ENCODE results near the gene SH3GLB2.

SH3GLB2 gene

GRCh38 chr9:129032541-129033159 is 4.5 kb upstream of the SH3GLB2 start:
- Histone ChIP-seq H3K4me3 (ENCODE audit: low read length) (no peak overlapping the region), H3K27me3 (replicated peaks; ENCODE audit: insufficient read depth, low read length) (no peaks in the 10 kb centered on the region), H2AFZ (ENCODE audit: low read length) (no peak overlapping the region), H3K9me2 (replicated peaks; ENCODE audit: insufficient read depth, low read length) (no peaks in the 10 kb centered on the region), H4K20me1 (ENCODE audit: insufficient read depth, low read length) (no peaks in the 10 kb centered on the region), H3K9ac (ENCODE audit: low read length) (no peak overlapping the region), H3K4me1 (ENCODE audit: low read length) (peaks cover 4% of the 10 kb centered on the region), H3K4me2 (ENCODE audit: low read depth, low read length) (no peak overlapping the region), H3K79me2 (ENCODE audit: low read length) (peaks cover 15% of the 10 kb centered on the region), H3F3A (ENCODE audit: insufficient read depth, low read length) (peaks cover 5% of the 10 kb centered on the region; the same call in 1 of the 2 replicates), H3K36me3 (replicated peaks; ENCODE audit: insufficient read depth, low read length) (no peaks in the 10 kb centered on the region), H3K9me3 (replicated peaks; ENCODE audit: insufficient read depth, low read length) (no peaks in the 10 kb centered on the region), H3K27ac (ENCODE audit: low read length) (no peak overlapping the region)
- no peak for DNase-seq
- no peak for TF ChIP-seq EZH2phosphoT487 (IDR thresholded peaks at IDR 0.05; ENCODE audit: low read length)
- TF ChIP-seq EZH2 (optimal IDR thresholded peaks at IDR 0.05; ENCODE audit: low read depth, low read length), result no peak
- TF ChIP-seq CTCF (IDR thresholded peaks at IDR 0.05; ENCODE audit: low read length), result no peak

- Histone ChIP-seq H3K27me3 (replicated peaks; ENCODE audit: insufficient read depth, low read length) (no peaks in the 10 kb centered on the region), H3K36me3 (replicated peaks; ENCODE audit: insufficient read depth, low read length) (no peaks in the 10 kb centered on the region), H2AFZ (ENCODE audit: low read length) (no peak overlapping the region), H3K27ac (ENCODE audit: low read length) (no peak overlapping the region), H3F3A (ENCODE audit: insufficient read depth, low read length) (peaks cover 5% of the 10 kb centered on the region; the same call in 1 of the 2 replicates), H3K4me1 (ENCODE audit: low read length) (no peaks in the 10 kb centered on the region), H4K20me1 (ENCODE audit: insufficient read depth, low read length) (no peaks in the 10 kb centered on the region), H3K4me3 (ENCODE audit: low read length) (no peak overlapping the region), H3K9me2 (replicated peaks; ENCODE audit: insufficient read depth, low read length) (no peaks in the 10 kb centered on the region), H3K9ac (ENCODE audit: low read length) (no peak overlapping the region), H3K79me2 (ENCODE audit: low read length) (peaks cover 15% of the 10 kb centered on the region), H3K4me2 (ENCODE audit: low read depth, low read length) (no peak overlapping the region), H3K9me3 (replicated peaks; ENCODE audit: insufficient read depth, low read length) (no peaks in the 10 kb centered on the region)
- TF ChIP-seq EZH2phosphoT487 (IDR thresholded peaks at IDR 0.05; ENCODE audit: low read length) (no peak), CTCF (IDR thresholded peaks at IDR 0.05; ENCODE audit: low read length) (no peak), EZH2 (optimal IDR thresholded peaks at IDR 0.05; ENCODE audit: low read depth, low read length) (no peak)
- no peak for DNase-seq
Observed at GRCh38 chr9:129031514-129031913, 3.4 kb upstream of the SH3GLB2 start.

- no peak overlapping the region for H3K9ac ChIP-seq (ENCODE audit: low read length)
- H3K27ac ChIP-seq (ENCODE audit: low read length), result no peak overlapping the region
- no peaks in the 10 kb centered on the region for H3K4me1 ChIP-seq (ENCODE audit: low read length)
- H3K36me3 ChIP-seq (replicated peaks; ENCODE audit: insufficient read depth, low read length), result no peaks in the 10 kb centered on the region
- H3K9me3 ChIP-seq (replicated peaks; ENCODE audit: insufficient read depth, low read length), result no peaks in the 10 kb centered on the region
- no peaks in the 10 kb centered on the region for H3K9me2 ChIP-seq (replicated peaks; ENCODE audit: insufficient read depth, low read length)
- peaks cover 27% of the 10 kb centered on the region for H3K79me2 ChIP-seq (ENCODE audit: low read length)
- H3K4me3 ChIP-seq (ENCODE audit: low read length), result no peak overlapping the region
- H3K27me3 ChIP-seq (replicated peaks; ENCODE audit: insufficient read depth, low read length), result no peaks in the 10 kb centered on the region
- TF ChIP-seq CTCF (IDR thresholded peaks at IDR 0.05; ENCODE audit: low read length), result no peak
- no peak for TF ChIP-seq EZH2phosphoT487 (IDR thresholded peaks at IDR 0.05; ENCODE audit: low read length)
- no peak for TF ChIP-seq EZH2 (optimal IDR thresholded peaks at IDR 0.05; ENCODE audit: low read depth, low read length)
- no peak overlapping the region for H2AFZ ChIP-seq (ENCODE audit: low read length)
- DNase-seq, result no peak
- H3K4me2 ChIP-seq (ENCODE audit: low read depth, low read length), result no peak overlapping the region
- H4K20me1 ChIP-seq (ENCODE audit: insufficient read depth, low read length), result no peaks in the 10 kb centered on the region
- H3F3A ChIP-seq (ENCODE audit: insufficient read depth, low read length), result no peaks in the 10 kb centered on the region
Observed at GRCh38 chr9:129030191-129030590, 2.1 kb upstream of the SH3GLB2 start.

Data from MM.1S (cell line).